Lung (tissue), 12 donors: ENCODE results near the gene TSR1. TPM values are rescaled to one million over a fixed set of nuclear protein-coding genes. Genes with fewer than 3 reads are reported as not detected.
"Not testable (repeated sequence)": the region's sequence is repeated elsewhere in the genome, so short reads cannot be mapped to it uniquely, and the experiment has no call there.

Source experiments
- ATAC-seq: fragments of 200-7000 bp; cut with Tn5 transposase; one replicate; pipeline ENCODE4 v1.9.1; 2020; ENCODE audit warnings: moderate number of reproducible peaks; ENCODE audit not compliant: insufficient read depth, low FRiP score
- DNase-seq, 3 donors: peaks; one replicate each; pipeline ENCODE4 v3.0.0-alpha.2; 2013 to 2017
- H3K27ac ChIP-seq, 2 donors: one replicate each; pipeline ENCODE4 v1.5.1; 2013; ENCODE audit warnings: mild to moderate bottlenecking in 2 of 2, moderate library complexity in 2 of 2, control low read depth in 1 of 2, inconsistent platforms in 1 of 2, low read depth in 1 of 2, low read length in 1 of 2
- H3K27me3 ChIP-seq, 3 donors: one replicate each; pipeline ENCODE4 v1.5.1; 2013; ENCODE audit warnings: low read length in 2 of 3; ENCODE audit not compliant: control insufficient read depth in 3 of 3, insufficient read depth in 3 of 3
- H3K36me3 ChIP-seq, 4 donors: one replicate each; pipeline ENCODE4 v1.5.1; 2013; ENCODE audit warnings: low read length in 4 of 4, mild to moderate bottlenecking in 1 of 4, moderate library complexity in 1 of 4; ENCODE audit not compliant: control insufficient read depth in 4 of 4, insufficient read depth in 4 of 4
- H3K4me1 ChIP-seq, 5 donors: one replicate each; pipeline ENCODE4 v1.5.1; 2013; ENCODE audit warnings: low read length in 5 of 5, mild to moderate bottlenecking in 2 of 5, moderate library complexity in 1 of 5; ENCODE audit not compliant: control insufficient read depth in 5 of 5, insufficient read depth in 5 of 5
- H3K4me3 ChIP-seq: one replicate; pipeline ENCODE4 v1.5.1; 2013; ENCODE audit warnings: mild to moderate bottlenecking, control low read depth, moderate library complexity
- H3K9ac ChIP-seq, 2 donors: one replicate each; pipeline ENCODE4 v1.5.1; 2013; ENCODE audit warnings: low read length in 2 of 2, control low read depth in 1 of 2; ENCODE audit not compliant: insufficient read depth in 1 of 2
- H3K9me3 ChIP-seq, 4 donors: one replicate each; pipeline ENCODE4 v1.5.1; 2013; ENCODE audit warnings: low read length in 3 of 4, mild to moderate bottlenecking in 1 of 4, moderate library complexity in 1 of 4; ENCODE audit not compliant: control insufficient read depth in 4 of 4, insufficient read depth in 3 of 4
- CTCF ChIP-seq: IDR thresholded peaks from 2 replicates; pipeline ENCODE4 v1.5.1; 2012; ENCODE audit warnings: mild to moderate bottlenecking; ENCODE audit errors: control extremely low read depth, extremely low read depth
- WGBS, 2 donors: extraction: QIAGEN DNeasy Blood & Tissue Kit; methylation state at CpG; one replicate each; pipeline ENCODE4 v1.1.7; 2013; 5-methylcytosine and 5-hydroxymethylcytosine counted together
- polyA plus RNA-seq, 2 donors: library from polyadenylated mRNA; stranded (reverse); fragments of 200-250 nt; gene quantifications; one replicate each; pipeline ENCODE4 v1.2.1, GENCODE V29; 2013
- total RNA-seq, 2 donors: library from RNA; depleted of rRNA in 1 of 2; stranded (reverse); fragments of >200 nt in 1 of 2; gene quantifications; one replicate each; pipeline ENCODE4 v1.2.1, GENCODE V29; 2014 to 2021
- donor health status: control.
- donor health status: control.
- donor health status: Bipolar disorder and iron deficiency.
- donor health status: healthy.
- donor health status: DM: yes; HTN: yes; CAD: no.

TSR1 gene
- total and polyA plus RNA-seq, 4 donors, result 11.8 to 24.1 (median 19.4) TPM

GRCh38 chr17:2317796-2318195, 18.5 kb downstream of the TSR1 start:
- H3K9ac ChIP-seq, result no peak overlapping the region
- no peaks in the 10 kb centered on the region for H3K27me3 ChIP-seq
- ATAC-seq (no peak), DNase-seq (no peak)
- H3K4me1 ChIP-seq, result no peaks in the 10 kb centered on the region
- H3K4me3 ChIP-seq, result no peak overlapping the region
- no peak for TF ChIP-seq CTCF
- H3K36me3 ChIP-seq, result peaks cover under 1 to 14% (median 4%) of the 10 kb centered on the region in 4 donors
- no peaks in the 10 kb centered on the region for H3K9me3 ChIP-seq
- no peak overlapping the region for H3K27ac ChIP-seq
- 96% methylated on average over 3 of the region's 3 CpGs for WGBS, 2 donors

GRCh38 chr17:2316916-2317205, 19.4 kb downstream of the TSR1 start:
- not testable (repeated sequence) for H3K4me3 ChIP-seq, H3K9ac ChIP-seq, H3K4me1 ChIP-seq, ATAC-seq, H3K9me3 ChIP-seq, DNase-seq, H3K27me3 ChIP-seq, H3K36me3 ChIP-seq, H3K27ac ChIP-seq
- WGBS, 2 donors, result 94 to 97% methylated on average over 7 of the region's 7 CpGs

GRCh38 chr17:2312736-2313135, 23.5 kb downstream of the TSR1 start:
- no peak overlapping the region for H3K4me3 ChIP-seq
- no peak overlapping the region for H3K9ac ChIP-seq
- 88 to 96% methylated on average over 5 of the region's 5 CpGs for WGBS, 2 donors
- DNase-seq (no peak), ATAC-seq (no peak)
- H3K27ac ChIP-seq, result no peak overlapping the region
- no peaks in the 10 kb centered on the region for H3K36me3 ChIP-seq
- H3K27me3 ChIP-seq, result no peaks in the 10 kb centered on the region
- no peaks in the 10 kb centered on the region for H3K9me3 ChIP-seq
- no peak for TF ChIP-seq CTCF
- H3K4me1 ChIP-seq, result peaks cover 0 to 8% (median 0%) of the 10 kb centered on the region in 5 donors

- TF ChIP-seq CTCF, result no peak
- DNase-seq (peak in 2 of 3 donors; percentile 9 to 11), ATAC-seq (no peak)
- Histone ChIP-seq H3K9me3 (no peaks in the 10 kb centered on the region), H3K9ac (peak overlapping the region in 1 of 2 donors; percentile 23), H3K4me1 (peaks cover 0 to 8% (median 2%) of the 10 kb centered on the region in 5 donors), H3K27ac (no peak overlapping the region), H3K27me3 (no peaks in the 10 kb centered on the region), H3K36me3 (no peaks in the 10 kb centered on the region), H3K4me3 (no peak overlapping the region)
- 69 to 79% methylated on average over 6 of the region's 6 CpGs for WGBS, 2 donors
Measured at GRCh38 chr17:2309338-2310154, 26.7 kb downstream of the TSR1 start.
